Measurements from ENCODE around the gene PBX2.

Gene PBX2

DNA sequence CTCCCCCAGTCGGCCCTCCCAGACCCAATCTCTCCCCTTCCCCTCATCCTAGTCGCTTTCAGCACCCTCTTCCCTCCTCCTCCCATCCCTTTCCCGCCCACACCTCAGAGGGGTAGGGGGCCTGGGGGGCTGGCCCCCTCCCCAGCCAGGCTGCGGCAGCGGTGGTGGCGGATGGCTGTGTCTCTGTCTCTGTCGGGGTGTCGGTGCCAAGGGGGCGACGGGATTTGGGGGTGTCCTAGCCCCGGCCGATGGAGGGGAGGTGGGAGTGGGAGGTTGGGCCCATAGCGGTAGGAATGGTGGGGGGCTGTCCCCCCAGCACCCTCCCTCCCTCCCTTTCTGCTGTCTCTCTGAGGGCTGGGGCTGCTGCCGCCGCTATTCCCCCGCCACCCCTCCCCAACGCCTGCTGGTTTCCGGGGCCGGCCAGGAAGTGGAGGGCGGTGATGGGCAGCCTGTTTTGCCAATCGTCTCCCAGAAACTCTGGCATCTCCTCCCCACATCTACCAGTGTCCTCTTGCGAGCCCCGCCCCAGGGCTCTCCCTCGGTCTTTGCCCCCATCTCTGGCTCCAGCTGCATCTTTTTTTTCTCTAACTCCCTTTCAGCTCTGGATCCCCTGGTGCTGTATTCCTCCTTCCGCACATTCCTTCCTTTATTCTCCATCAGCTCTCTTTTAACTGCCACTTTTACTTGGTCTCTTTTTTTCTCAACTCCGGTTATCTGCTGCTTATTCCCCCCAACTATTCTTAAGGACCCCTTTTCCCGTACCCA lies 14.1 kb downstream of the PBX2 start, which contains the start of gene AGPAT1:
TSS of gene AGPAT1 (minus strand) at position 374 of the 765 bp plus-strand sequence. CDS start 4,588 bp downstream, outside the sequence.
- Histone ChIP-seq H3K36me3 (ENCODE audit: control insufficient read depth, insufficient read depth, low read length) (peaks cover 10% of the 10 kb centered on the region), H3K4me3 (ENCODE audit: low read depth, low read length) (peak within 1 kb of the TSS; percentile 95), H3K9me3 (ENCODE audit: control insufficient read depth, insufficient read depth, low read length) (no peaks in the 10 kb centered on the region), H3K4me1 (ENCODE audit: control insufficient read depth, insufficient read depth, low read length) (peaks cover 10% of the 10 kb centered on the region), H3K9ac (ENCODE audit: low read depth, low read length) (peak within 1 kb of the TSS; percentile 93), H3K27me3 (ENCODE audit: control insufficient read depth, insufficient read depth, low read length) (no peaks in the 10 kb centered on the region)

DNA sequence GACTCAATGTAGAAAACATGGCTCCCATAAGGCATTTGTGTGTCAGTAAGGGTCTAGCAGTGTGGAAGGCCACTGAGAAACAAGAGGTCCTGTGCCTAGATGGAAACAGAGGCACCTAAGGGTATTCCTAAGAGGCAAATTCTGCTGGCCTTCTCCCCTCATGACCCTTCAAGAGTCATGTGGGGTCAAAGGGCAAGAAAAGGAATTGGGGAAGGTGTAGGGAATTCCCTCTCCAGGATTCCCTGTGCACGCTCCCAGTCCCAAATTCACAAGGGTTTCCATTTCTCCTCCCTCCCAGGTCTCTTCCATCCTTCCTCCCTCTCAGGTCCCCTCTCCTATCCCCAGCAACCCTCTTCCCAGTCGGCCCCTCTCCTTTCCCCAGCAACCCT lies 14.7 kb downstream of the PBX2 start:
- no peaks in the 10 kb centered on the region for H3K27me3 ChIP-seq (ENCODE audit: control insufficient read depth, insufficient read depth, low read length)
- H3K36me3 ChIP-seq (ENCODE audit: control insufficient read depth, insufficient read depth, low read length) = peaks cover 14% of the 10 kb centered on the region
- peak overlapping the region; percentile 87 for H3K9ac ChIP-seq (ENCODE audit: low read depth, low read length)
- H3K4me1 ChIP-seq (ENCODE audit: control insufficient read depth, insufficient read depth, low read length) = peaks cover 10% of the 10 kb centered on the region
- peak overlapping the region; percentile 93 for H3K4me3 ChIP-seq (ENCODE audit: low read depth, low read length)
- no peaks in the 10 kb centered on the region for H3K9me3 ChIP-seq (ENCODE audit: control insufficient read depth, insufficient read depth, low read length)

DNA sequence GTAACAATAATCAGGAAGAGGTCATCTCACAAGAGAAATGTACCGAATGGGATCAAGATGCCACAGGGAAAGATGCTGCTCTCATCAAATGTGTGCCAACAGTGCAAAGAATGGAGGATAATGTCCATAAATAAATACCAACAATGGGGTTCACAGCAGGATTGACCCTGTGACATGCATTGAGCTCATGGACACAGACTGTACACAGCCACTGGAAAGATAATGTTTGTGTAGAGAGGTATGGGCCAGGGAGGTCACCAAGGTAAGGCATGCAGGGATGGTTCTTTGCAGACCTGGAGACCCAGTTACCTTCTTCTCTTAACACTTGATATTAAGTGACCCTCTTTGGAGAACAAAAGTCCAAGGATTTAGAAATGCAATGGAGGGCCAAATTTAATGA lies 15.6 kb downstream of the PBX2 start:
- Histone ChIP-seq H3K9me3 (ENCODE audit: control insufficient read depth, insufficient read depth, low read length) (no peaks in the 10 kb centered on the region), H3K27me3 (ENCODE audit: control insufficient read depth, insufficient read depth, low read length) (no peaks in the 10 kb centered on the region), H3K4me1 (ENCODE audit: control insufficient read depth, insufficient read depth, low read length) (peaks cover 9% of the 10 kb centered on the region), H3K36me3 (ENCODE audit: control insufficient read depth, insufficient read depth, low read length) (peaks cover 17% of the 10 kb centered on the region), H3K9ac (ENCODE audit: low read depth, low read length) (no peak overlapping the region), H3K4me3 (ENCODE audit: low read depth, low read length) (peak overlapping the region; percentile 93)

DNA sequence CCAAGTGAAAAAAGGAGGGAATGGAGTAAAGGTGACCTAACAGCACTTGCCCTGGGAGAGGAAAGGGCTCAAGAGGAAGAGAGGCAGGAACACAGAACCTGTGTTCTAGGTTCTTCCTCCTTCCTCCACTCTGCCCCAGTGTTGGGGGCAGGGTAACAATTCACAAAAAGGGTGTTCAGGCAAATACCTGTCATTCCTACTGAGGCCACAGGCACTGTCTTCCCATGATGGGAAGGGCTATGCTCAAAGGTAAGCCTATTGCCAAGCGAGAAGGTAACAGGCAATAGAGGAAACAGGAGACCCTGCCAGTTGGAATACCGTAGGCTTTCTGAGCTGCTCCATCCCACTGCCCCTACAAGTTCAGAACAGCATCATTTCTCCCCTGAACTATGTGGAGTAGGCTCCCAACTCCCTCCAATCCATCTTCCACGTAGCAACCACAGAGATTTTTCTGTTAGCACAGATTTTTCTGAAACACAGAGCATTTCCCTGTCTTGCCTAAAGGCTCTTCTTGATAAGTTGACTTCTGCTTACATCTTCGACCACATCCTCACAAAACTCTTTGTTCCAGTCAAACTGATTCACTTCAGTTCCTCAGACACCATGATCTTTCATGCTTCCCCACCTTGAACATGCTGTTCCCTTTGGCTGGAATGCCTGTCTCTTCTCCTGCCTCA lies 16.8 kb downstream of the PBX2 start:
- Histone ChIP-seq H3K4me3 (ENCODE audit: low read depth, low read length) (no peak overlapping the region), H3K27me3 (ENCODE audit: control insufficient read depth, insufficient read depth, low read length) (no peaks in the 10 kb centered on the region), H3K4me1 (ENCODE audit: control insufficient read depth, insufficient read depth, low read length) (peaks cover 5% of the 10 kb centered on the region), H3K9me3 (ENCODE audit: control insufficient read depth, insufficient read depth, low read length) (no peaks in the 10 kb centered on the region), H3K9ac (ENCODE audit: low read depth, low read length) (no peak overlapping the region), H3K36me3 (ENCODE audit: control insufficient read depth, insufficient read depth, low read length) (peaks cover 21% of the 10 kb centered on the region)

DNA sequence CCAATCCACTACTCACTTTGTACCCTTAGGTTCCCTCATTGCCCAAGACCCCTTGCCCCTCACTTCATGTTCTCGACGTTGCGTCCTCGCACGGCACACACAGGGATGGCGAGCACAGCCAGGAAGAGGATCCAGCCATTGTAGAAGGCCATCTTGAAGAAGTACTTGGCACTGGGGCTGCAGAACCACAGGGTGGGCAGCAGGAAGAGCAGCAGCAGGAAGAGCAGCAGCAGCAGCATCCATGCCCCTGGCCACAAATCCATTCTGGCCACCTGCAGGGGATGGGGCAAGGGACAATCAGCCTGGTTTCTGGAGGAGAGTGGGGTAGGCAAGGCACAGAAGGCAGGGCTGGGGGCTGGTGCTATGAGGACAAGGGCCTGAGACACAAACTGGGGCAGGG lies 18.8 kb downstream of the PBX2 start:
- H3K9me3 ChIP-seq (ENCODE audit: control insufficient read depth, insufficient read depth, low read length) = no peaks in the 10 kb centered on the region
- no peak overlapping the region for H3K4me3 ChIP-seq (ENCODE audit: low read depth, low read length)
- H3K4me1 ChIP-seq (ENCODE audit: control insufficient read depth, insufficient read depth, low read length) = peaks cover 9% of the 10 kb centered on the region
- H3K36me3 ChIP-seq (ENCODE audit: control insufficient read depth, insufficient read depth, low read length) = peaks cover 21% of the 10 kb centered on the region
- no peaks in the 10 kb centered on the region for H3K27me3 ChIP-seq (ENCODE audit: control insufficient read depth, insufficient read depth, low read length)
- no peak overlapping the region for H3K9ac ChIP-seq (ENCODE audit: low read depth, low read length)

DNA sequence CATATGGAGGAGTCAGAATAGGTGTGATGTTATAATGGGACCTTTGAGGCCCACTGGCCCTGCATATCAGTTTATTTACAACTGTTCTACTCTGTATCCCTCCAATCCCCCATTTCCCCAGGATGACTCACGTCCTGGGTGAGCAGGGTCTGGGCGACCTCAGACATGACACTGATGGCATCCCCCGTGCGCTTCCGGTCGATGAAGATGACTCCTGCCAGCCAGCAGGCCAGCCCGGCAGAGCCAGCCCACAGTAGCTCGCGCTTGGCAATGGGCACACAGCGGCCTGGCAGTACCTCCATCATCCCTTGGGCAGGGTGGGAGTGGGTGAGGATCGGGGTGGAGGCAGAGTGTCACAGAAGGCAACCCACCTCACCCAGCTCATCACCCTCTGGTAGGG lies 19.7 kb downstream of the PBX2 start:
- Histone ChIP-seq H3K4me1 (ENCODE audit: control insufficient read depth, insufficient read depth, low read length) (peaks cover 12% of the 10 kb centered on the region), H3K4me3 (ENCODE audit: low read depth, low read length) (no peak overlapping the region), H3K27me3 (ENCODE audit: control insufficient read depth, insufficient read depth, low read length) (no peaks in the 10 kb centered on the region), H3K36me3 (ENCODE audit: control insufficient read depth, insufficient read depth, low read length) (peaks cover 21% of the 10 kb centered on the region), H3K9me3 (ENCODE audit: control insufficient read depth, insufficient read depth, low read length) (no peaks in the 10 kb centered on the region), H3K9ac (ENCODE audit: low read depth, low read length) (no peak overlapping the region)

DNA sequence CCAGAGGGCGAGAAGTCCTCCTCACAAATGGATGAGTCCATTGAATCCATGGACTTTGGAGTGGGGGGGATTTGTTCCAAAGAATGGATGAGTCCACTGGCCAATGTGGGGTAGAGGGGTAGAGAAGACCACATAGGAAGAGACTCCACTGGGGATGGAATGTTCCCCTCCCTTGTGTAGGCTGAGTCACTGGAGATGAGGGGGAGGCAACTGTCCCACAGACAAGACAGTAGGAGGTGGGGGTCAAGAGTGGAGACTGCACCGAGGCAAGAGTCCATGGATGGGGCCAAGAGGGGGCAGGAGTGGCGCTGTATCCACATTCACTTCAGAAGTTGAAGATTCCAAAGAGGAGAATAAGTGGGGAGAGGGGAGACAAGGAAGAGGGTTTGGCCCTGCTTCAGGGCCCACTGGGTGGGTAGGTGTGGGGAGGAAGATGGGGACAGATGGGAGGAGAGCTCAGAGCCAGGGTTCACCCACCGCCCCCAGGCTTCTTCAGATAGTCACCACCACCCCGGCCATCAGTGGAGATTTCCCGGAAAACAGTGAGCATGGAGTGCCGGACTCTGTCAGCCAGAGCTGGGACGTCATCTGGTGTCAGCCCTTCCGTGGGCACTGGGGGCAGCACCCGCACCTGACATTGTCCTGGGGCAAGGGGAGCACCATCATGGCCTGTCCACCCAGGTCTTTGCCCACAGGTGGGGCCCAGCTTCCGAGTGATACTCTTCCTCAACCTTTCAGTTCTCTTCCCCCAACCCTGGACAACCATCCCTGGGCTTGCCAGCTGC lies 21.0 kb downstream of the PBX2 start:
- Histone ChIP-seq H3K4me3 (ENCODE audit: low read depth, low read length) (no peak overlapping the region), H3K9me3 (ENCODE audit: control insufficient read depth, insufficient read depth, low read length) (no peaks in the 10 kb centered on the region), H3K36me3 (ENCODE audit: control insufficient read depth, insufficient read depth, low read length) (peaks cover 21% of the 10 kb centered on the region), H3K27me3 (ENCODE audit: control insufficient read depth, insufficient read depth, low read length) (no peaks in the 10 kb centered on the region), H3K9ac (ENCODE audit: low read depth, low read length) (no peak overlapping the region), H3K4me1 (ENCODE audit: control insufficient read depth, insufficient read depth, low read length) (peaks cover 12% of the 10 kb centered on the region)

DNA sequence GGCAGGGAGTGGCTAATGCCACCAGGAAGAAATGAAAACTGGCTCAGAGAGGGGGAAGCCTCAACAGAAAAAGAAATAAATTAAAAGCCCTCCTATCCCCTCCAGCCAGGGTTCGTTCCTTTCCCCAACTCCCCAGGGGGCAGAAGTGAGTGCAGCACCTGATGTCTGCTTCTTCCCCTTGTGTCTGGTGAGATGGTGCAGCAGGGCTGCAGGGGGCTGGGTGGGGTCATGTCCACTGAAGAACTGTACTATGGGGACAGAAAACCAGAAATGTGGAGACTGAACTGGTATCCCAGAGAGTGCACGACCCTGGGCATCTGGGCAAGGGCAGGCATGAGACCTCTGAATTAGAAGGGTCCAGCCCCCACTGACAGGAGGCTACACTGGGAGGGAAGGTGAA lies 21.7 kb downstream of the PBX2 start:
- Histone ChIP-seq H3K4me1 (ENCODE audit: control insufficient read depth, insufficient read depth, low read length) (peaks cover 9% of the 10 kb centered on the region), H3K9ac (ENCODE audit: low read depth, low read length) (no peak overlapping the region), H3K9me3 (ENCODE audit: control insufficient read depth, insufficient read depth, low read length) (no peaks in the 10 kb centered on the region), H3K4me3 (ENCODE audit: low read depth, low read length) (no peak overlapping the region), H3K36me3 (ENCODE audit: control insufficient read depth, insufficient read depth, low read length) (peaks cover 21% of the 10 kb centered on the region), H3K27me3 (ENCODE audit: control insufficient read depth, insufficient read depth, low read length) (no peaks in the 10 kb centered on the region)

DNA sequence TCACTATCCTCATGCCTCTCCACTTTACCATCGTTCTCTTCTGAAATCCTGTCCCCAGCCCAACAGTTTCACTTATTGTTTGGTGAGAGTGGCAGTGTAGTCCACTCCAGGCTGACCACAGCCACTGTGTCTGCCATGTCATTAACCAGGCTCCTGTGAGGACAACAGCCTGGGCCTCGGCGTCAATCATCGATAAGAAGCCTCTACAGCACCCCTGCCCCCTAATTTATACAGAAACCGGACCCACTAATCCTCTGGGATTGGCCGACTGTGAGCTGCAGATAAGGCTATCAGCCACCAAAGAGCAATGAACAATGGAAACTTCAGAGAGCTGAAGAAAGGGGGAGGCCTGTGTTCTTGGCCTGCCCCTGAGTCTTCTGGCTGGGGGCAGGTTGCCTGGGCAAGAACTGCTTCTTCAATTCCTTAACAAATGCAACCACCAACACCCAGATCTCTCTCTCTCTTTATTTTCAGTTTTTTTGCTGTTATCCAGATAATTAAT lies 22.2 kb downstream of the PBX2 start:
- Histone ChIP-seq H3K27me3 (ENCODE audit: control insufficient read depth, insufficient read depth, low read length) (no peaks in the 10 kb centered on the region), H3K36me3 (ENCODE audit: control insufficient read depth, insufficient read depth, low read length) (peaks cover 21% of the 10 kb centered on the region), H3K4me3 (ENCODE audit: low read depth, low read length) (no peak overlapping the region), H3K4me1 (ENCODE audit: control insufficient read depth, insufficient read depth, low read length) (peaks cover 7% of the 10 kb centered on the region), H3K9ac (ENCODE audit: low read depth, low read length) (no peak overlapping the region), H3K9me3 (ENCODE audit: control insufficient read depth, insufficient read depth, low read length) (no peaks in the 10 kb centered on the region)

DNA sequence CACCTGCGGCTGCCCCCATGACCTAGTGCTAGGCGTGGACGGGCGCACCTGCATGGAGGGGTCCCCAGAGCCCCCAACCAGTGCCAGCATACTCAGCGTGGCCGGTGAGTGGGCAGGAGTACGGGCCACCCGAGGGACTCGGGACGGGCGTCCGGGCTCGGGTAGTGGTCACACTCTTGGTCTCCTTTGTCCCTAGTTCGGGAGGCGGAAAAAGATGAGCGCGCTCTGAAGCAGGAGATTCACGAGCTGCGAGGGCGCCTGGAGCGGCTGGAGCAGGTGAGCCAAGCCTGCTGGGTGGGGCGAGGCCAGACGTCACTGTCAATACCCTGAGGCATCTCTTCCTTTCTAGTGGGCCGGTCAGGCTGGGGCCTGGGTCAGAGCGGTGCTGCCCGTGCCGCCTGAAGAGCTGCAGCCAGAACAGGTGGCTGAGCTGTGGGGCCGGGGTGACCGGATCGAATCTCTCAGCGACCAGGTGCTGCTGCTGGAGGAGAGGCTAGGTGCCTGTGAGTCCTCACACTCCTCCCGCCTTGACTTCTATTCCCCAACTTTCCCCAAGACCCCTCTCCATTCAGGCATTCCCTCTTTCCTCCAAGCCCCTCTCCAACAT lies 22.7 kb downstream of the PBX2 start:
- Histone ChIP-seq H3K36me3 (ENCODE audit: control insufficient read depth, insufficient read depth, low read length) (peaks cover 21% of the 10 kb centered on the region), H3K27me3 (ENCODE audit: control insufficient read depth, insufficient read depth, low read length) (no peaks in the 10 kb centered on the region), H3K9ac (ENCODE audit: low read depth, low read length) (peak overlapping the region; percentile 60), H3K4me1 (ENCODE audit: control insufficient read depth, insufficient read depth, low read length) (peaks cover 7% of the 10 kb centered on the region), H3K4me3 (ENCODE audit: low read depth, low read length) (peak overlapping the region; percentile 37), H3K9me3 (ENCODE audit: control insufficient read depth, insufficient read depth, low read length) (no peaks in the 10 kb centered on the region)

DNA sequence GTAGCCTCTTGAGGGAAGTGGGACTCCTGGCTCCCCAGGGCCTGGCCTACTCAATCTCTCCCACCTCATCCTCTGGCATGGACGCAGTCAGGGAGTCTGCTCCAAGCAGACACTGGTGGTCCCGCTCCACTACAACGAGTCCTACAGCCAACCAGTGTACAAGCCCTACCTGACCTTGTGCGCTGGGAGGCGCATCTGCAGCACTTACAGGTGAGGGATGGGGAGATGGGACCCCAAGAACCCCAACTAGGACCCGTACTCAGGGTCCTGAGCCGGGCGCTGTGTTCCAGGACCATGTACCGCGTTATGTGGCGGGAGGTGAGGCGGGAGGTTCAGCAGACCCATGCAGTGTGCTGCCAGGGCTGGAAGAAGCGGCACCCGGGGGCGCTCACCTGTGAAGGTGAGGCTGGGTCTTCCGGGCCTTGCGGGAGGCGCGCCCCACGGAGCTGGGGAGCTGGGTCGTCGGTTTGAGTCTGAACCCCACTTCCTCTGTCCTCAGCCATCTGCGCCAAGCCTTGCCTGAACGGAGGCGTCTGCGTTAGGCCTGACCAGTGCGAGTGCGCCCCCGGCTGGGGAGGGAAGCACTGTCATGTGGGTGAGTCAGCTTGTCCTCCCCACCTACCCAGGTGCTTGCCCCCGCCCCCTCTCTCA lies 23.5 kb downstream of the PBX2 start:
- Histone ChIP-seq H3K36me3 (ENCODE audit: control insufficient read depth, insufficient read depth, low read length) (peaks cover 23% of the 10 kb centered on the region), H3K9ac (ENCODE audit: low read depth, low read length) (peak overlapping the region; percentile 60), H3K4me1 (ENCODE audit: control insufficient read depth, insufficient read depth, low read length) (peaks cover 7% of the 10 kb centered on the region), H3K4me3 (ENCODE audit: low read depth, low read length) (peak overlapping the region; percentile 37), H3K27me3 (ENCODE audit: control insufficient read depth, insufficient read depth, low read length) (no peaks in the 10 kb centered on the region), H3K9me3 (ENCODE audit: control insufficient read depth, insufficient read depth, low read length) (no peaks in the 10 kb centered on the region)
